HepG2 (cell line): ENCODE data around the gene HOXC11. TPM values are rescaled to one million over a fixed set of nuclear protein-coding genes. Genes with fewer than 3 reads are reported as not detected.

ENCODE experiments used
- AHDC1 ChIP-seq: sonication (generic); formaldehyde crosslinking; IDR thresholded peaks from 2 replicates; pipeline ENCODE4 v1.5.1; 2020; ENCODE audit warnings: mild to moderate bottlenecking, missing genetic modification reagents, borderline replicate concordance
- CREBL2 ChIP-seq: sonication (generic); formaldehyde crosslinking; IDR thresholded peaks from 2 replicates; pipeline ENCODE4 v1.8.1; 2023; ENCODE audit warnings: missing genetic modification reagents, mild to moderate bottlenecking, borderline replicate concordance
- GPBP1L1 ChIP-seq: sonication (generic); formaldehyde crosslinking; IDR thresholded peaks from 2 replicates; pipeline ENCODE4 v1.5.0; 2020; ENCODE audit warnings: mild to moderate bottlenecking, missing genetic modification reagents
- HOXA9 ChIP-seq: sonication (generic); formaldehyde crosslinking; IDR thresholded peaks from 2 replicates; pipeline ENCODE4 v1.8.1; 2022; ENCODE audit warnings: missing genetic modification reagents, mild to moderate bottlenecking, moderate library complexity, borderline replicate concordance
- MED13 ChIP-seq: sonication (generic); formaldehyde crosslinking; IDR thresholded peaks from 2 replicates; pipeline ENCODE4 v1.5.0; 2020; ENCODE audit warnings: missing genetic modification reagents
- MIXL1 ChIP-seq: IDR thresholded peaks from 2 replicates; pipeline ENCODE4 v1.6.1; 2016
- NCOR1 ChIP-seq: fragments of 200-600 bp; sonication (generic); IDR thresholded peaks from 2 replicates; pipeline ENCODE4 v1.7.0; 2017; ENCODE audit warnings: antibody characterized with exemption, low read length, borderline replicate concordance
- NFE2L2 ChIP-seq: fragments of 150-350 bp; IDR thresholded peaks from 2 replicates; pipeline ENCODE4 v1.6.1; 2014; ENCODE audit warnings: low read length
- PHF8 ChIP-seq: sonication (generic); formaldehyde crosslinking; IDR thresholded peaks from 2 replicates; pipeline ENCODE4 v1.5.0; 2020; ENCODE audit warnings: missing genetic modification reagents
- TAF15 ChIP-seq: fragments of 200-400 bp; formaldehyde crosslinking; IDR thresholded peaks from one replicate; pipeline ENCODE4 v1.6.1; 2018; ENCODE audit warnings: mild to moderate bottlenecking, low read depth, low read length; ENCODE audit not compliant: poor library complexity, severe bottlenecking
- TMF1 ChIP-seq: sonication (generic); formaldehyde crosslinking; IDR thresholded peaks from 2 replicates; pipeline ENCODE4 v1.8.1; 2022; ENCODE audit warnings: low read depth, missing genetic modification reagents
- TP53 ChIP-seq: sonication (generic); formaldehyde crosslinking; conservative IDR thresholded peaks from 2 replicates; pipeline ENCODE4 v1.4.0; 2020; ENCODE audit warnings: missing genetic modification reagents
- ZC3H13 ChIP-seq: sonication (generic); formaldehyde crosslinking; IDR thresholded peaks from 2 replicates; pipeline ENCODE4 v1.8.1; 2023; ENCODE audit warnings: mild to moderate bottlenecking, missing genetic modification reagents, moderate library complexity
- ZNF136 ChIP-seq: sonication (generic); formaldehyde crosslinking; IDR thresholded peaks from 2 replicates; pipeline ENCODE4 v1.8.1; 2022; ENCODE audit warnings: low read depth, mild to moderate bottlenecking, moderate library complexity, missing genetic modification reagents
- ZNF234 ChIP-seq: sonication (generic); formaldehyde crosslinking; conservative IDR thresholded peaks from 2 replicates; pipeline ENCODE4 v1.5.1; 2020; ENCODE audit warnings: mild to moderate bottlenecking, missing genetic modification reagents
- ZNF441 ChIP-seq: sonication (generic); formaldehyde crosslinking; IDR thresholded peaks from 2 replicates; pipeline ENCODE4 v1.7.0; 2021; ENCODE audit warnings: missing genetic modification reagents, borderline replicate concordance
- ZNF556 ChIP-seq: sonication (generic); formaldehyde crosslinking; IDR thresholded peaks from 2 replicates; pipeline ENCODE4 v1.4.0; 2020; ENCODE audit warnings: mild to moderate bottlenecking, missing genetic modification reagents, borderline replicate concordance
- ZNF567 ChIP-seq: sonication (generic); formaldehyde crosslinking; IDR thresholded peaks from 2 replicates; pipeline ENCODE4 v1.8.1; 2023; ENCODE audit warnings: mild to moderate bottlenecking, missing genetic modification reagents, borderline replicate concordance
- ZNF660 ChIP-seq: sonication (generic); formaldehyde crosslinking; IDR thresholded peaks from 2 replicates; pipeline ENCODE4 v1.5.1; 2020; ENCODE audit warnings: mild to moderate bottlenecking, low read depth, missing genetic modification reagents, borderline replicate concordance
- ZNF777 ChIP-seq: sonication (generic); formaldehyde crosslinking; IDR thresholded peaks from 2 replicates; pipeline ENCODE4 v1.4.0; 2020; ENCODE audit warnings: missing genetic modification reagents
- ZNF800 ChIP-seq: sonication (generic); formaldehyde crosslinking; IDR thresholded peaks from 2 replicates; pipeline ENCODE4 v1.4.0; 2020; ENCODE audit warnings: missing genetic modification reagents
- ZNF841 ChIP-seq: sonication (generic); formaldehyde crosslinking; IDR thresholded peaks from 2 replicates; pipeline ENCODE4 v1.8.1; 2023; ENCODE audit warnings: missing genetic modification reagents, borderline replicate concordance
- polyA plus RNA-seq, 8 experiments: library from polyadenylated mRNA; depleted of rRNA in 3 of 8; stranded (reverse) in 7 of 8; unstranded in 1 of 8; fragments of >200 nt; fragmentation: Illumina TruSeq in 4 of 8; extraction: Trizol in 4 of 8; gene quantifications; 2 replicates each; pipeline versions ENCODE4 v1.2.1 to v1.2.3, GENCODE V29; 2011 to 2016; ENCODE audit warnings: low read depth in 4 of 8, missing spikeins in 1 of 8, mixed read lengths in 1 of 8; ENCODE audit not compliant: insufficient read depth in 1 of 8
- total RNA-seq, 5 experiments: library from RNA; depleted of rRNA; stranded (reverse); fragments of >200 nt; fragmentation: Illumina TruSeq; extraction: Trizol; gene quantifications; 2 replicates each; pipeline ENCODE4 v1.2.3, GENCODE V29; 2016; ENCODE audit warnings: low read depth in 1 of 5

HOXC11 gene
- total and polyA plus RNA-seq, 2 of the 13 experiments (the other 11 are each of a cell fraction or from before 2014, with no cell fraction given): not detected

GRCh38 chr12:53961025-53961761 is 11.7 kb upstream of the HOXC11 start (continued):
- TF ChIP-seq MIXL1 (CRISPR knock-in tag) (no peak), ZNF136 (CRISPR knock-in tag) (no peak), AHDC1 (no peak), ZNF841 (CRISPR knock-in tag) (no peak), GPBP1L1 (no peak), TAF15 (no peak), ZNF567 (no peak), ZNF777 (CRISPR knock-in tag) (peak; percentile 53; the same call in 1 of the 2 replicates), PHF8 (CRISPR knock-in tag) (no peak), TMF1 (CRISPR knock-in tag) (no peak), ZNF660 (CRISPR knock-in tag) (no peak), TP53 (CRISPR knock-in tag) (no peak), ZC3H13 (CRISPR knock-in tag) (no peak), HOXA9 (no peak), ZNF800 (CRISPR knock-in tag) (peak; percentile 88), NCOR1 (no peak), ZNF234 (CRISPR knock-in tag) (no peak), MED13 (CRISPR knock-in tag) (no peak), NFE2L2 (no peak), ZNF556 (no peak), ZNF441 (CRISPR knock-in tag) (no peak), CREBL2 (CRISPR knock-in tag) (no peak)
